Smooth muscle cell (in vitro differentiated cells): ENCODE measurements around the gene WNT11. TPM values are rescaled to one million over a fixed set of nuclear protein-coding genes. Genes with fewer than 3 reads are reported as not detected.

Experiments used
- DNase-seq: peaks from one replicate; lab custom pipeline; 2025; ENCODE audit not compliant: unreplicated experiment; lab: John Stamatoyannopoulos, UW
- H2AFZ ChIP-seq: fragments of 200-600 bp; sonication (generic); 2 replicates; pipeline ENCODE4 v1.6.0; 2016; ENCODE audit warnings: antibody characterized with exemption, low read depth, mild to moderate bottlenecking
- H3F3A ChIP-seq: fragments of 200-600 bp; sonication (generic); 2 replicates; pipeline ENCODE4 v1.6.0; 2017; ENCODE audit warnings: antibody characterized with exemption, low read depth
- H3K27ac ChIP-seq: fragments of 200-600 bp; sonication (generic); 2 replicates; pipeline ENCODE4 v1.5.1; 2016; ENCODE audit warnings: low read depth, mild to moderate bottlenecking
- H3K27me3 ChIP-seq: fragments of 200-600 bp; sonication (generic); 2 replicates; pipeline ENCODE4 v1.6.1; 2016; ENCODE audit warnings: low read depth, mild to moderate bottlenecking
- H3K36me3 ChIP-seq: fragments of 200-600 bp; sonication (generic); 2 replicates; pipeline ENCODE4 v1.5.1; 2016; ENCODE audit warnings: low read depth
- H3K4me1 ChIP-seq: fragments of 200-600 bp; sonication (generic); 2 replicates; pipeline ENCODE4 v1.5.1; 2016; ENCODE audit warnings: low read depth
- H3K4me2 ChIP-seq: fragments of 200-600 bp; sonication (generic); 2 replicates; pipeline ENCODE4 v1.6.0; 2016; ENCODE audit warnings: mild to moderate bottlenecking
- H3K4me3 ChIP-seq: fragments of 200-600 bp; sonication (generic); 2 replicates; pipeline ENCODE4 v1.5.1; 2016; ENCODE audit warnings: mild to moderate bottlenecking
- H3K79me2 ChIP-seq: fragments of 200-600 bp; sonication (generic); 2 replicates; pipeline ENCODE4 v1.6.0; 2016; ENCODE audit warnings: low read depth, mild to moderate bottlenecking
- H3K9ac ChIP-seq: fragments of 200-600 bp; sonication (generic); 2 replicates; pipeline ENCODE4 v1.6.0; 2016; ENCODE audit warnings: low read depth
- H3K9me3 ChIP-seq: fragments of 200-600 bp; sonication (generic); replicated peaks from 2 replicates; pipeline ENCODE4 v1.5.1; 2016; ENCODE audit warnings: low read depth
- H4K20me1 ChIP-seq: fragments of 200-600 bp; sonication (generic); 2 replicates; pipeline ENCODE4 v1.6.0; 2016; ENCODE audit warnings: low read depth
- WGBS: methylation state at CpG from one replicate; pipeline ENCODE4 v1.1.7; 2016; ENCODE audit warnings: low lambda C conversion rate; 5-methylcytosine and 5-hydroxymethylcytosine counted together
- polyA plus RNA-seq: library from polyadenylated mRNA; unstranded; fragments of >200 nt; fragmentation: Nextera tagmentation; extraction: Ambion mirVana; gene quantifications from 2 replicates; pipeline ENCODE4 v1.2.1, GENCODE V29; 2016
- total RNA-seq: library from RNA; depleted of rRNA; stranded (reverse); fragments of >200 nt; gene quantifications from 2 replicates; pipeline ENCODE4 v1.2.3, GENCODE V29; 2014
- TF ChIP-seq, protein P1 (sequence below): fragments of 200-600 bp; sonication (generic); IDR thresholded peaks from 2 replicates; pipeline ENCODE4 v1.5.1; 2017; ENCODE audit warnings: borderline replicate concordance, mild to moderate bottlenecking, antibody characterized with exemption; ENCODE audit not compliant: insufficient read depth, poor library complexity, severe bottlenecking

The WNT11 gene
- total and polyA plus RNA-seq, 2 experiments from 2014 or later, result 12.1 to 13.5 TPM

DNA sequence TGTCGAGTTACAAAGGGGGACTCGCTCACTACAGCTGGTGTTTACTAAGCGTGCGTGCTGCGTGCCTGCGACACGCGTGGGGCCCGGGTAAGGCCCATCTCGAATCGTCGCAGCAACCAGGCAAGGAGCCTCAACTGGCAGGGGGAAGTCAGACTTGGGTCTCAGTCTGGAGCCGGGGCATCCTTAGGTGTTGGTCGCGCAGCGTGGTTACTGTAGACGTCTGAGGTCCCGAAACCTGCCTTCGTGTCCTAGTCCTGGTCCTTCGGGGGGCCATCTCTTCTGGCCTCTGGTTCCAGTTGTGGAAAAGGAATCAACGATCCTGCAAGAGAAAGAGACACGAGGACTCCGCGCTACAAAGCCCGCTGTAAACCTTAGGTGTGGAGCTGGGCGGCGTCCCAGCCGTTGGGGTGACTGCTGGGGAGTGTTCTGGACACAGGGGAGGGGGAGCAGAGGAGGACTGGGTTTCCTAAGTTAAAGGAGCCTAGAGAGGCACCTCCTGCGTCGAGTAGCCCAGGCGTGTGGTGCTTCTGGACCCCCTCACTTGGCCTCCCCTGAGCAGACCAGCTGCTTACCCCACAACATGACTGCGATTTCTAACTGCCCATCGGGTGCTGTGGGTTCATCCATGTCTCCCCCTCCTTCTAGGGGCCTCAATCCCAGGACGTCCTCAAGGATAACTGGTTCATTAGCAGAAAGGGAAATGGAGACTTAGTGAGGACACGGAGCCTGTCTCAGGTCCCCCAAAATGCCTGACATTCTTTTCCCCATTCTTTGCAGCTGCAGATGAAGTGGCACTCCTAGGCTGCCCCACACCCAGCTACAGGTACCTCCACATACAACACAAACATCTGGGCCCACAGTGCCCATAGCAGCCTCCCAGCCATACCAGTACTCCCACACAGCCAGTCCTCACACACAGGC, 4.9 kb upstream of the WNT11 start:
- DNase-seq, result no peak
- H3K27ac ChIP-seq, result no peak overlapping the region
- H2AFZ ChIP-seq, result peak overlapping the region; percentile 21
- H3K9me3 ChIP-seq, result no peaks in the 10 kb centered on the region
- H3F3A ChIP-seq, result no peaks in the 10 kb centered on the region
- H3K9ac ChIP-seq, result no peak overlapping the region
- H3K36me3 ChIP-seq, result no peaks in the 10 kb centered on the region
- 14% methylated on average over 35 of the region's 35 CpGs for WGBS
- H3K4me1 ChIP-seq, result peaks cover 21% of the 10 kb centered on the region
- peak overlapping the region; percentile 98 for H3K4me2 ChIP-seq
- H3K4me3 ChIP-seq, result peak overlapping the region; percentile 60
- H4K20me1 ChIP-seq, result peaks cover 5% of the 10 kb centered on the region
- TF ChIP-seq, protein P1, sequence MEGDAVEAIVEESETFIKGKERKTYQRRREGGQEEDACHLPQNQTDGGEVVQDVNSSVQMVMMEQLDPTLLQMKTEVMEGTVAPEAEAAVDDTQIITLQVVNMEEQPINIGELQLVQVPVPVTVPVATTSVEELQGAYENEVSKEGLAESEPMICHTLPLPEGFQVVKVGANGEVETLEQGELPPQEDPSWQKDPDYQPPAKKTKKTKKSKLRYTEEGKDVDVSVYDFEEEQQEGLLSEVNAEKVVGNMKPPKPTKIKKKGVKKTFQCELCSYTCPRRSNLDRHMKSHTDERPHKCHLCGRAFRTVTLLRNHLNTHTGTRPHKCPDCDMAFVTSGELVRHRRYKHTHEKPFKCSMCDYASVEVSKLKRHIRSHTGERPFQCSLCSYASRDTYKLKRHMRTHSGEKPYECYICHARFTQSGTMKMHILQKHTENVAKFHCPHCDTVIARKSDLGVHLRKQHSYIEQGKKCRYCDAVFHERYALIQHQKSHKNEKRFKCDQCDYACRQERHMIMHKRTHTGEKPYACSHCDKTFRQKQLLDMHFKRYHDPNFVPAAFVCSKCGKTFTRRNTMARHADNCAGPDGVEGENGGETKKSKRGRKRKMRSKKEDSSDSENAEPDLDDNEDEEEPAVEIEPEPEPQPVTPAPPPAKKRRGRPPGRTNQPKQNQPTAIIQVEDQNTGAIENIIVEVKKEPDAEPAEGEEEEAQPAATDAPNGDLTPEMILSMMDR, result no peak
- no peaks in the 10 kb centered on the region for H3K79me2 ChIP-seq
- H3K27me3 ChIP-seq, result peaks cover 45% of the 10 kb centered on the region

DNA sequence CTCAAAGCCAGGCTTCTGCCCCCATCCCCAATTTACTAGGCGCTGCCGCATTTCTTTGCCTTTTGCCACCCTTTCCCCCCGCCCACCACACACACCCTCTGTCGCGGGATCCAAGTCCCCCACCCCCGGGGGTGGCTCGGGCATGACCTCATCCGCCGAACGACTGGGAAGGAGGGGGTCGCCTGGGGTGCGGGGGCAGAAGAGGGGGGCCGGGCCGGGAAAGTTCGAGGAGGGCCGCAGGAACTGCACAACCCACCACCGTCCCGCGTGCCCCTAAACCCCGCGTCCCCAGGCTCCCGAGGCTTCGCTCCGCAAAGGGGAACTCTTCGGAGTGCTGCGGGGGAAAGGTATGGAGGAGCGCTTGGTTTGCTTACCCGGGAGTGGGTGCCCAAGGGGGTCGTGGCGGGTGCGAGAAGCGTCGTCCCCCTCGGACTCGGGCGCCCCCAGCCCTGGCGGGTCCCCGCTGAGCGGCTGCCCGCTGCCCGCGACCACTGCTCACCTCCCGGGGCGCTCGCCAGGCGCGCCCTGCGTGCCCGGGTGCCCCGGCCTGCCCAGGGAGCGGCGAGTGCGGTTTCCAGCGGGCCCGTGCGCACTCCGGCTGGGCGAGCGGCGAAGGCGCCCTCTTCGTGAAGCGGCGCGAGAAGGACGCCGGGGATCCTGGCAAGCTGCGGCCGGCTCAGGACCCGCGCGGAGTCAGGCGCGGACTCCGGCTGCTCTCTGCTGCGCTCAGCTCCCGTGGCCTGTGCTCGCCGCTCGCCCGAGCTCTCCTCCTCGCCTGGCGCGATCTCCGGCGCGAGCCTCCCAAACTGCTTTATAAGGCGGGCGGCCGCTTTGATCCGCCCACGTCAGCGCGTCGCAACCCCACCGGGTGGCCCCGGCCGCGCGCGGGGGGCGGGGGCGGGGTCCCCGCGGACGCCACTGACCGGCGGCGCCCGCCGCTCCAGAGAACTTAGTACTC, 4.0 kb upstream of the WNT11 start:
- H3K4me1 ChIP-seq, result peaks cover 27% of the 10 kb centered on the region
- H3K9me3 ChIP-seq, result no peaks in the 10 kb centered on the region
- no peak overlapping the region for H3K9ac ChIP-seq
- peak overlapping the region; percentile 60 for H3K4me3 ChIP-seq
- H3K4me2 ChIP-seq, result peak overlapping the region; percentile 98
- no peaks in the 10 kb centered on the region for H3K79me2 ChIP-seq
- H3F3A ChIP-seq, result no peaks in the 10 kb centered on the region
- TF ChIP-seq, protein P1, result no peak
- peak overlapping the region; percentile 93 for H2AFZ ChIP-seq
- peaks cover 51% of the 10 kb centered on the region for H3K27me3 ChIP-seq
- H4K20me1 ChIP-seq, result peaks cover 5% of the 10 kb centered on the region
- no peak overlapping the region for H3K27ac ChIP-seq
- peak; percentile 29 for DNase-seq
- no peaks in the 10 kb centered on the region for H3K36me3 ChIP-seq
- 1% methylated on average over 82 of the region's 111 CpGs for WGBS

DNA sequence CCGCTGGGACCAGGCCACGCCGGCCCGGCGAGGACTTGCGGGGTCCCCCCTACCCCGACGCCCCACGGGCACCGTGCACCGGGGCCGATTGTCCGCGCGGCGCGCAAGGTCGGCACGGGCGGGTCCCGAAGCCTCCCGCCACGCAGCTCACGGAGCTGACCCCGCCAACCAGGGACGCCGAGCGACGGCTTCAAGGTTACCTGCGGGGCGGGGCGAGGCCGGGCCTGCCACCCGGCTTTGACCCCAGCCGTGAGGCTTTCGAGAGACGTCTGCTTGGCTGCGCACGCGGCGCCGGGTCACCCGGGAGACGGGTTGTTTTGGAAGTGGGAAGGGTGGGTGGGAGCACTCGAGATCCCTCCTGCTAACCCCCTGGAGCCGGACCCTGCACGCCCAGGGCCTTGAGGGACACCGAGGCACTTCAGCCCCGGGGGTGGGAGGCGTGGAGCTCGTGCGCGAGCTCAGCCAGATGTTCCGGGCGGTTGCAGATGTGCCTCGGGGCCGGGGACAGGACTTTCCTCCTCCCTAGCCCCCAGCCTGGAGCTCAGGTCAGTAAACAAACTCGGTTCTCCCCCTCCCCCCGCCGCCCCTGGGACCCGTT, 3.2 kb upstream of the WNT11 start:
- H3F3A ChIP-seq, result no peaks in the 10 kb centered on the region
- H3K27me3 ChIP-seq, result peaks cover 51% of the 10 kb centered on the region
- no peak for DNase-seq
- H3K4me1 ChIP-seq, result peaks cover 27% of the 10 kb centered on the region
- H3K4me2 ChIP-seq, result peak overlapping the region; percentile 98
- no peaks in the 10 kb centered on the region for H3K79me2 ChIP-seq
- H4K20me1 ChIP-seq, result peaks cover 5% of the 10 kb centered on the region
- H3K4me3 ChIP-seq, result peak overlapping the region; percentile 60
- H3K27ac ChIP-seq, result no peak overlapping the region
- H3K36me3 ChIP-seq, result no peaks in the 10 kb centered on the region
- TF ChIP-seq, protein P1, result no peak
- peak overlapping the region; percentile 93 for H2AFZ ChIP-seq
- no peak overlapping the region for H3K9ac ChIP-seq
- H3K9me3 ChIP-seq, result no peaks in the 10 kb centered on the region
- under 1% methylated on average over 34 of the region's 61 CpGs for WGBS
